ENCODE results near the gene CD109. TPM values are rescaled to one million over a fixed set of nuclear protein-coding genes. Genes with fewer than 3 reads are reported as not detected.
A peak's percentile ranks its signal among the peaks of the same experiment; 100 is the strongest.
"Not testable (repeated sequence)": the region's sequence is repeated elsewhere in the genome, so short reads cannot be mapped to it uniquely, and the experiment has no call there.

CD109 gene
- total RNA-seq, 2 experiments from 2014 or later, result 7.2 to 9.1 TPM

DNA sequence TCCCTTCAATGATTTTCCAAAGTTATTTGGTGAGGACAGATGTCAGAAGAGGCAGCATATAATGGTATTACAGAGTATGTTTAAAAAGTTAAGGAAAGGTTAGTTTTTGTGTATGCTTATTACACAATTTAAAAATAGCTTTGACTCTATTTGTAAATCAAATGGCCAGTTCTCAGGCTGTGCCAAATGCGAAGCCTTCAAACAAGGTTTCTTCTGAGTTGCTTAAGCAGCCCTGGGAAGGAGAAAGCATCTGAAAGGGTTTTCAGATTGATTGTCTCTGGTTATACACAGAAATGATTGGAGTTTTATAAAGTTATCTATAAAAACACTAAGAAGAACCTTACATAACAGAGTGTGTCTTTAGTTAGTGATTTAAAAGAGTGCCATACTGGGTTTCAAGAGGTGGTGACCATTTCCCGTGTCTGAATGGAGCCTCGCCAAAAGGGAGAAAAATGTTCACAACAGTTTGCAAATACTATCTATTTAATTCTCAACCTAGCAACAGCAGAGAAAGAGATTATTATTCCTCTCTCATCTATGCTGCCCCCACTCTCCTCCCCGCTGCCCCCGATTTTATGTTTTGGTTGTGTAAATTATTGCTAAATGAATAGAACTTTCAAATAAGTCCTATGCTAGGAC is 16.7 kb downstream of the CD109 start:
- POLR2A ChIA-PET, result no interaction called here
- H3K36me3 Mint-ChIP-seq, result peaks cover 3% of the 10 kb centered on the region
- DNase-seq, result no peak
- H3K27ac Mint-ChIP-seq, result no peak overlapping the region
- intact Hi-C loops (cut with micrococcal nuclease), result no loop called here
- CTCF ChIA-PET, result interaction anchor here (1.1 kb wide), 1 partner anchor 20 kb away, joined by 4 read pairs; no protein-coding TSS in a partner anchor
- H3K27me3 Mint-ChIP-seq, result no peaks in the 10 kb centered on the region
- peaks cover 2% of the 10 kb centered on the region for H3K4me1 Mint-ChIP-seq (ENCODE audit: low read depth)
- H3K9me3 Mint-ChIP-seq, result no peaks in the 10 kb centered on the region
- no peak overlapping the region for H3K4me3 Mint-ChIP-seq

DNA sequence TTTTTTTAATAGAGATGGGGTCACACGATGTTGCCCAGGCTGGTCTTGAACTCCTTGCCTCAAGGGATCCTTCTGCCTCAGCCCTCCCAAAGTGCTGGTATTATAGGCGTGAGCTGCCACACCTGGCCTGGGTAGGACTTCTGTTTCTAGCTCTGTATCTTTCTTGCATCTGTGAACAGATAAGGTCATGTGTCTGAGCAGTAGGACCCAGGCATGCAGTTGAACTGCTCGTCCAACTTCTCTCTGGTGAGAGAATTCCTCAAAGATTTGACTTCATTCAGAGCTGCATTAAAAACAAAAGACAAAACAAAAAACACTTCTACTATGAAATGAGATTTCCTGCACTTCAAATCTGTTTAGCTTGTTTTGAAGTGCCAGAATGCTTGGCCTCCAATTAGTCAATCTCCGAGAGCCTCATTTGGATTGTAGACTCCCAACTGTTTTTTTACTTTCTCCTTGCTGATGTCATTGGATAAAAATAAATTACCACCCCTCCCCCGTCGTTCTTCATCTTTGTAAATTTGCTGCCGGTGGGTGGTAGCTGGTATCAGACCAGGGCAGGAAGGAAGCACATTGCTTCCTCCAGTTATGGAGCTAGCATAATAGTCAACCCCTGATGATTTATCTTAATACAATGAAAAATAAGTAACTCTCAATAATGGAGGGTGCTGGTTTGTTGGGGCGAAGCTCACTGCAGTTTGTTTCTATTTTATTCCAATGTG is 17.6 kb downstream of the CD109 start:
- no peak for DNase-seq
- Mint-ChIP-seq H3K4me3 (no peak overlapping the region), H3K36me3 (peaks cover 5% of the 10 kb centered on the region), H3K4me1 (ENCODE audit: low read depth) (peaks cover 5% of the 10 kb centered on the region), H3K9me3 (no peaks in the 10 kb centered on the region), H3K27ac (no peak overlapping the region), H3K27me3 (no peaks in the 10 kb centered on the region)
- CTCF ChIA-PET, result interaction anchor here (1.1 to 1.2 kb wide), 2 partner anchors 19 to 25 kb away, joined by 4 read pairs; no protein-coding TSS in a partner anchor
- POLR2A ChIA-PET, result interaction anchor here (1.0 kb wide), 1 partner anchor 9 kb away, joined by 3 read pairs; no protein-coding TSS in a partner anchor
- intact Hi-C loops (cut with micrococcal nuclease), result no loop called here

DNA sequence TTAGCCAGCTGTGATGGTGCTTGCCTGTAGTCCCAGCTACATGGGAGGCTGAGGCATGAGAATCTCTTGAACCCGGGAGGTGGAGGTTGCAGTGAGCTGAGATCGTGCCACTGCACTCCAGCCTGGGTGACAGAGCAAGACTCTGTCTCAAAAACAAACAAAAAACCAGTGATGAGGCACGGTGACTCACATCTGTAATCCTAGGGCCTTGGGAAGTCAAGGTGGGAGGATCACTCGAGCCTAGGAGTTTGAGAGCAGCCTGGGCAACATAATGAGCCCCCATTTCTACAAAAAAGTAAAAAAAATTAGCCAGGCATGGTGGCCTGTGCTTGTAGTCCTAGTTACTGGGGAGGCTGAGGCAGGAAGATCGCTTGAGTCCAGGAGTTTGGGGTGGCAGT is 19.1 kb downstream of the CD109 start:
- H3K36me3 Mint-ChIP-seq; H3K9me3 Mint-ChIP-seq; POLR2A ChIA-PET; H3K4me3 Mint-ChIP-seq; intact Hi-C loops (cut with micrococcal nuclease); DNase-seq; H3K4me1 Mint-ChIP-seq (ENCODE audit: low read depth); CTCF ChIA-PET; H3K27me3 Mint-ChIP-seq; H3K27ac Mint-ChIP-seq: not testable (repeated sequence)

DNA sequence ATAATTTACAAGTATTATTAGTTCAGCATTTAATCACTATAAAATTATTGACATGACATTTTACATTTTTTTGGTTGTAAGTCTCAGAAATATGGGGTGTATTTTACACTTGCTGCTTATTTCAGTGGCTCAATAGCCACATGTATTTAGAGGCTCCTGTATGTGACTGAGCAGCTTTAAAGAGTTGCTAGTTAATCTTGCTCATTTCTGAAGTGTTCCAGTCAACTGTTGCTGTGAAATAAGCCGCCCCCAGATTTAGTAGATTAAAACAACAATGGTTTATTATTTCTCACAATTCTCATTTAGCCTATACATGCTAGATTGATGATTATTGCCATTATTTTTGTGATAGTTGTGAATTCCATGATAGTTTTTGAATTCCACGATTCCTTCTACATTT is 23.0 kb downstream of the CD109 start:
- intact Hi-C loops (cut with micrococcal nuclease), result no loop called here
- Mint-ChIP-seq H3K27me3 (no peaks in the 10 kb centered on the region), H3K9me3 (no peaks in the 10 kb centered on the region), H3K36me3 (peaks cover 6% of the 10 kb centered on the region), H3K4me3 (no peak overlapping the region), H3K4me1 (ENCODE audit: low read depth) (peaks cover 16% of the 10 kb centered on the region), H3K27ac (no peak overlapping the region)
- CTCF ChIA-PET, result no interaction called here
- POLR2A ChIA-PET, result no interaction called here
- no peak for DNase-seq

DNA sequence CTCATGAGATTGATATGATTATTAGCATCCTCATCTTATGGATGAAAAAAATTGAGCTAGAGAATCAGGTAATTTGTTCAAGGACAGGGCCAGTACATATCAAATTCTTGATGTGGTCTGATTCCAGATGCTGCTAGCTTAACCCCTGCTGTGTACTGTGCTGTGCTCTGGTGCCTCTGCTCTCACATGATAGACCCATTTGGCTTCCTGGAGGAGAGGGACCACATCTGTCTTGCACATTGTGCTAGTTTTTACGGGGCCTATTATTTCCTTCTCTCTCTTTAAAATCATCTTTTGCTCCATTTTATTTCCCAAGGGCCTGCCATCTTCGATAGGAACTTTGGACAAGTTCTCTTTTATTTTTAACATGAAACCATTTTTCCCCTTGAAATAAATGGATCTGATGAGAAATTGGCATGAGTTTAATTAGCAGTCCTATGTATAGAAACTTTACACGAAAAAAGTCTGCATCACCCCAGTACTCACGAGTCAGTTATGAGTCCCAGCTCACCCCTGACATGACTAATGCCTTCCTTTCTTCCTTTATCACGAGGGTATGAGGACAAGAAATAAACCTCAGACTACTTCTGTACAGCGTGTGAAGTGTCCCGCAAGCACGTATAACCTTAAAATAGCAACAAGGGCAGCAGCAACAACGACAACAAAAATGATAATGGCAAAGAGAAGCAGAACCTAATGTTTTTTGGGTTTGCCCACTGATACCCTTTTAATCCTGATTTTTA is 26.5 kb downstream of the CD109 start:
- intact Hi-C loops (cut with micrococcal nuclease), result loop anchor here (1.0 kb wide), 1 partner anchor 27 kb away; no protein-coding TSS in a partner anchor
- Mint-ChIP-seq H3K4me3 (no peak overlapping the region), H3K9me3 (no peaks in the 10 kb centered on the region), H3K36me3 (peaks cover 5% of the 10 kb centered on the region), H3K27me3 (no peaks in the 10 kb centered on the region), H3K27ac (no peak overlapping the region), H3K4me1 (ENCODE audit: low read depth) (peaks cover 27% of the 10 kb centered on the region)
- ChIA-PET CTCF (interaction anchor here (1.0 to 1.7 kb wide), 3 partner anchors 11 to 1486 kb away, joined by 3 to 9 read pairs (median 8); no protein-coding TSS in a partner anchor), POLR2A (no interaction called here)
- peak; percentile 43 for DNase-seq

DNA sequence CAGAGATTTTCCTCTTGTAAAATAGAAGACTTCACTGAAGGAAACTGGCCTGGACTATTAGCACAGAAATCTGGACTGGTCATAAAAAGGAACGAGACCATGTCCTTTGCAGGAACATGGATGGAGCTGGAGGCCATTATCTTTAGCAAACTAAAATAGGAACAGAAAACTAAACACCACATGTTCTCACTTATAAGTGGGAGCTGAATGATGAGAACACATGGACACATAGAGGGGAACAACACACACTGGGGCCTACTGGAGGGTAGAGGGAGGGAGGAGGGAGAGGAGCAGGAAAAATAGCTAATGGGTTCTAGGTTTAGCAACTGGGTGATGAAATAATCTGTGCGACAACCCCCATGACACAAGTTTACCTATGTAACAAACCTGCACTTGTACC is 27.5 kb downstream of the CD109 start:
- H3K27ac Mint-ChIP-seq; H3K27me3 Mint-ChIP-seq; intact Hi-C loops (cut with micrococcal nuclease); H3K4me3 Mint-ChIP-seq; DNase-seq; CTCF ChIA-PET; H3K36me3 Mint-ChIP-seq; H3K9me3 Mint-ChIP-seq; POLR2A ChIA-PET: not testable (repeated sequence)
- H3K4me1 Mint-ChIP-seq (ENCODE audit: low read depth), result peaks cover 27% of the 10 kb centered on the region

DNA sequence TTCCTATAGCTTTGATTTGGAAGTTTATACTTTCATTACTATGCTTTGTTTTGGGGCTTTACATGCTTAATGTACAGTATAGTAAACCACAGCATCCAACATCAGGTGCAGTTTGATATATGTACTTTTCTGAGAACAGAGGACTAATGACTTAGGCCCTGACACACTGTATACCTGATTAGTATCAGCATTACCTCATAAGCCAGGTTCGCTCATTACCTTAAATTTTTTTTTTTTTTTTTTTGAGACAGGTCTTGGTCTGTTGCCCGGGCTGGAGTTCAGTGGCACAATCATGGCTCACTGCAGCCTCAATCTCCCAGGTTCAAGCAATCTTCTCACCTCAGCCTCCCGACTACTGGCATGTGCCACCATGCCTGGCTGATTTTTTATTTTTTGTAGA is 28.4 kb downstream of the CD109 start:
- CTCF ChIA-PET, result no interaction called here
- no peaks in the 10 kb centered on the region for H3K27me3 Mint-ChIP-seq
- no peak overlapping the region for H3K4me3 Mint-ChIP-seq
- H3K4me1 Mint-ChIP-seq (ENCODE audit: low read depth), result peaks cover 33% of the 10 kb centered on the region
- no peak for DNase-seq
- no peaks in the 10 kb centered on the region for H3K9me3 Mint-ChIP-seq
- POLR2A ChIA-PET, result no interaction called here
- H3K36me3 Mint-ChIP-seq, result peaks cover 3% of the 10 kb centered on the region
- intact Hi-C loops (cut with micrococcal nuclease), result no loop called here
- no peak overlapping the region for H3K27ac Mint-ChIP-seq

DNA sequence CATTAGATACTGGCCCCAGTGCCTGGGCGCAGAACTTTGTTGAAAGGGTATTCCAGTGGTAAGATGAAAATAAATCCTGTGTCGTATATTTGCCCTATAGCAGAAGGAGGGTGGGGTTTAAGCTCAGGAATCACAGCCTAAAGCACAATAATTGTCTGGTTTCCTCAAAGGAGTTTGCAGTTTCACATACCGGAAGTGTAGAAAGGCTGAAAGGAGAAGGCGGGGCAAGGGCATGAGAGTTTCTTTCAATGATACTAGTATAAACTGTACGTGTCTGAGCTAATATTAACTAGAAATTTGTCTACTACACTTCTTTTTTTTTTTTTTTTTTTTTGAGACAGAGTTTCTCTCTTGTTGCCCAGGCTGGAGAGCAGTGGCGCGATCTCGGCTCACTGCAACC is 29.2 kb downstream of the CD109 start:
- H3K4me1 Mint-ChIP-seq (ENCODE audit: low read depth), result peaks cover 33% of the 10 kb centered on the region
- H3K27ac Mint-ChIP-seq; H3K9me3 Mint-ChIP-seq; CTCF ChIA-PET; H3K4me3 Mint-ChIP-seq; H3K36me3 Mint-ChIP-seq; intact Hi-C loops (cut with micrococcal nuclease); POLR2A ChIA-PET; H3K27me3 Mint-ChIP-seq: not testable (repeated sequence)
- peak; percentile 14 for DNase-seq

DNA sequence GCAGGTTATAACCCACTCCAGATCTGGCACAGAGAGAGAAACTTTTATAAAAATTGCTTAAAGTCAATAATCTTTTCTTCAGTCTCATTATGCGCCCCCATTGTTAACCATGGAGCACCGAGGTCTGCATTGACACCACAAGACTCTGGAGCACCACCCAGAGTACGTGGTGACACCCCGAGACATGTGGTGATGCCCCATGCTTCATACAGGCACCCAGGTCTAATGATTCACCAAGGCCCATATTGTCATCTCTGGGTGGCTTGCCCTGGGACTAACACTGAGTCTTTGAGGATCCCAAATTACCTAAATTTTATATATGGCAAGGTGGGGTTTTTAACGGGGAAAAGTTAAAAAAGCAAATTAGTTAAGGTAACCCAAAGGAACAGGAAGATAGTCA is 31.1 kb downstream of the CD109 start:
- H3K4me1 Mint-ChIP-seq (ENCODE audit: low read depth), result peaks cover 33% of the 10 kb centered on the region
- ChIA-PET POLR2A (no interaction called here), CTCF (no interaction called here)
- H3K27ac Mint-ChIP-seq, result no peak overlapping the region
- no peak overlapping the region for H3K4me3 Mint-ChIP-seq
- peak; percentile 29 for DNase-seq
- intact Hi-C loops (cut with micrococcal nuclease), result no loop called here
- H3K36me3 Mint-ChIP-seq, result peaks cover 7% of the 10 kb centered on the region
- no peaks in the 10 kb centered on the region for H3K9me3 Mint-ChIP-seq
- H3K27me3 Mint-ChIP-seq, result no peaks in the 10 kb centered on the region

DNA sequence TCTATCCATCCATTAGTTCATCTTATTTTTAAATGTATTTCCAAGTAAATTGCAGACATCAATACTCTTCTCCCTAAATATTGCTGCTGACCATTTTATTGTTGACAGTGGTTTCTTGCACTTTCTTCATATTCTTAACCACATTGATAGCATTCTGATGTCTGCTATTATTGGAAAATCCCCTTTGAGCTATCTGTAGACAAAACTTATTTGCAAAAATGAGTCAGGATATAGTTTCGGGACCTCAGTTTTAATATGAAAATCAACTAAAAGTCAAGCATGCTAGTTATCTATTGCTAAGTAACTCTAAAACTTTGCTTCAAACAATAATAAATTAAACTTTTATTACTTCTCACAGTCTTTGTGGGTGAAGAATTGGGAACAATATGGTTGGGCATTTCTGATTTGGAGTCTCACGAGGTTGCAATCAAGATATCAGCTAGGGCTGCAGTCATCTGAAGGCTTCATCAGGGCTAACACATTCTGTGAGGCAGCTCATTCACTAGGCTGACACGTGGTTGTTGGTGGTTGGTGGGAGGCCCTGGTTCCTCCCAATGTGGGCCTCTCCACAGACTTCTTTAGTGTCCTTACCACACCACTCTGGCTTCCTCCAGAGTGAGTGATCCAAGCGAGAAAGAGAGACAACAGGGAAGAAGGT is 32.7 kb downstream of the CD109 start:
- Mint-ChIP-seq H3K27me3 (no peaks in the 10 kb centered on the region), H3K9me3 (no peaks in the 10 kb centered on the region), H3K4me3 (peak overlapping the region; percentile 23), H3K4me1 (ENCODE audit: low read depth) (peaks cover 22% of the 10 kb centered on the region), H3K27ac (peak overlapping the region; percentile 43), H3K36me3 (peaks cover 4% of the 10 kb centered on the region)
- CTCF ChIA-PET, result interaction anchor here (0.7 to 2.0 kb wide), 7 partner anchors 10 to 1479 kb away, joined by 3 to 7 read pairs (median 4); no protein-coding TSS in a partner anchor
- POLR2A ChIA-PET, result no interaction called here
- intact Hi-C loops (cut with micrococcal nuclease), result loop anchor here (1.0 to 2.0 kb wide), 2 partner anchors 33 to 74 kb away; no protein-coding TSS in a partner anchor
- DNase-seq, result peak; percentile 72

DNA sequence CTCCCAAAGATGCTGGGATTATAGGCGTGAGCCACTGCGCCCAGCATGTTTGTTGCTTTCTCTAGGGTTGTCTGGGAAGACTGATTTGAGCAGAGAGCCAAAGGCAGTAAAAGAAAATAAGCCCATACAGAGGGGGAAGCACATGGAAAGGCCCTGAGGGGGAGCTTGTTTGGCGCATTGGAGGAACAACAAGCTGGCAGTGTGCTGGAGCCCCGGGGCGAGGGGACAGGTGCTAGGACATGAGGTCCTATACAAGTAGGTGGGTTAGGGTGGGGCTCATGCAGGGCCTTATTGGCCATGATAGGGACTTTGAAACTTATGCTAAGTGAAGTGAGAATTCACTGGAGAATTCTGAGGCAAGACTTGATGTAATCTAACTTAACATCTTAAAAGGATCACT is 35.3 kb downstream of the CD109 start:
- Mint-ChIP-seq H3K36me3 (peaks cover 4% of the 10 kb centered on the region), H3K4me3 (no peak overlapping the region)
- POLR2A ChIA-PET, result no interaction called here

More for the DNA sequence above, 35.3 kb downstream of the CD109 start:
- H3K4me1 Mint-ChIP-seq (ENCODE audit: low read depth), result peaks cover 18% of the 10 kb centered on the region
- DNase-seq, result no peak
- H3K27me3 Mint-ChIP-seq, result no peaks in the 10 kb centered on the region
- H3K9me3 Mint-ChIP-seq, result no peaks in the 10 kb centered on the region
- CTCF ChIA-PET, result interaction anchor here (2.8 to 4.3 kb wide), 3 partner anchors 18 to 77 kb away, joined by 16 to 174 read pairs (median 27); partner anchors contain the start of gene SLC17A5
- intact Hi-C loops (cut with micrococcal nuclease), result no loop called here
- no peak overlapping the region for H3K27ac Mint-ChIP-seq

All from activated CD4-positive, alpha-beta memory T cell treated with anti-CD3 and anti-CD28 coated beads for 36 hours (primary cell).